ENCODE measurements around the gene MAGEA9B.
"Not testable (repeated sequence)": the region's sequence is repeated elsewhere in the genome, so short reads cannot be mapped to it uniquely, and the experiment has no call there.

The MAGEA9B gene

DNA sequence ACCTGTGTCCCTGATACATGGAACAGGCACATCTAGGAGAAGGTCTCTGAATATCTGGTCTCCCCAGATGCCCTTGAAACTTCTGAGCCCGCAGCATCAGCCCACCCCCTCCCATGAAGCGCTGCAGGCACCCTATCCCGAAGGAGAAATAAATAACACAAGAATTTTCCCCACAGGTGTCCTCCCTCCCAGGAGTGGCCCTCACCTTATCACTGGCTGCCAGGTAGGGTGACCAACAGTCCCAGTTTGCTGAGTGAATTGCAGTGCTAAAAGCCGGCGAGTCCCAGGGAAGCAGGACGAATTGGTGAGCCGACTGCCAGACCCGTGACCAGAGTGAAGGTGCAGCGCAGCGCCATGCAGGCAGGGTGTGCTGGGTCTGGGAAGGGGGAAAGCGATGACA lies 53.3 kb downstream of the MAGEA9B start:
- not testable (repeated sequence) for DNase-seq

GRCh38 chrX:149532868-149533267 lies 54.4 kb downstream of the MAGEA9B start:
- not testable (repeated sequence) for DNase-seq
